ENCODE results near the gene KSR1. TPM values are rescaled to one million over a fixed set of nuclear protein-coding genes. Genes with fewer than 3 reads are reported as not detected.

The KSR1 gene
- total RNA-seq, 1 donor from 2014 or later = 90.2 TPM

- Histone ChIP-seq H3K79me2 (ENCODE audit: insufficient read depth, low read length) (no peaks in the 10 kb centered on the region), H4K20me1 (ENCODE audit: insufficient read depth, low read length) (peaks cover 10% of the 10 kb centered on the region), H3K9me3 (ENCODE audit: insufficient read depth, low read depth, low read length) (no peaks in the 10 kb centered on the region), H3K4me1 (ENCODE audit: insufficient read depth, low read length) (peaks cover 2% of the 10 kb centered on the region), H3K36me3 (ENCODE audit: insufficient read depth, low read length) (peaks cover 16% of the 10 kb centered on the region), H3K9ac (ENCODE audit: low read length) (no peak overlapping the region), H3K27ac (ENCODE audit: low read depth, low read length) (no peak overlapping the region), H3K27me3 (ENCODE audit: insufficient read depth, low read length) (no peaks in the 10 kb centered on the region), H2AFZ (ENCODE audit: low read depth, low read length) (no peak overlapping the region), H3K4me2 (ENCODE audit: low read length) (no peak overlapping the region), H3K4me3 (ENCODE audit: insufficient read depth, low read depth, low read length) (no peak overlapping the region)
- Mint-ChIP-seq H3K4me3 (ENCODE audit: unreplicated experiment) (no peak overlapping the region), H3K9me3 (ENCODE audit: unreplicated experiment) (no peaks in the 10 kb centered on the region), H3K36me3 (ENCODE audit: low read depth, unreplicated experiment) (peaks cover 52% of the 10 kb centered on the region), H3K27me3 (ENCODE audit: low read depth, unreplicated experiment) (no peaks in the 10 kb centered on the region), H3K4me1 (ENCODE audit: low read depth, unreplicated experiment) (peaks cover 18% of the 10 kb centered on the region), H3K27ac (ENCODE audit: unreplicated experiment) (peak overlapping the region; percentile 26)
- FAIRE-seq (no peak), DNase-seq (ENCODE audit: low read depth) (no peak)
- TF ChIP-seq EZH2 (IDR thresholded peaks at IDR 0.05; ENCODE audit: insufficient read depth, low read length) = no peak
- TF ChIP-seq, protein P1, sequence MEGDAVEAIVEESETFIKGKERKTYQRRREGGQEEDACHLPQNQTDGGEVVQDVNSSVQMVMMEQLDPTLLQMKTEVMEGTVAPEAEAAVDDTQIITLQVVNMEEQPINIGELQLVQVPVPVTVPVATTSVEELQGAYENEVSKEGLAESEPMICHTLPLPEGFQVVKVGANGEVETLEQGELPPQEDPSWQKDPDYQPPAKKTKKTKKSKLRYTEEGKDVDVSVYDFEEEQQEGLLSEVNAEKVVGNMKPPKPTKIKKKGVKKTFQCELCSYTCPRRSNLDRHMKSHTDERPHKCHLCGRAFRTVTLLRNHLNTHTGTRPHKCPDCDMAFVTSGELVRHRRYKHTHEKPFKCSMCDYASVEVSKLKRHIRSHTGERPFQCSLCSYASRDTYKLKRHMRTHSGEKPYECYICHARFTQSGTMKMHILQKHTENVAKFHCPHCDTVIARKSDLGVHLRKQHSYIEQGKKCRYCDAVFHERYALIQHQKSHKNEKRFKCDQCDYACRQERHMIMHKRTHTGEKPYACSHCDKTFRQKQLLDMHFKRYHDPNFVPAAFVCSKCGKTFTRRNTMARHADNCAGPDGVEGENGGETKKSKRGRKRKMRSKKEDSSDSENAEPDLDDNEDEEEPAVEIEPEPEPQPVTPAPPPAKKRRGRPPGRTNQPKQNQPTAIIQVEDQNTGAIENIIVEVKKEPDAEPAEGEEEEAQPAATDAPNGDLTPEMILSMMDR (IDR thresholded peaks at IDR 0.05; ENCODE audit: insufficient read depth, low read depth, low read length) = no peak
Measured at GRCh38 chr17:27597188-27597580, 140.9 kb downstream of the KSR1 start.

DNA sequence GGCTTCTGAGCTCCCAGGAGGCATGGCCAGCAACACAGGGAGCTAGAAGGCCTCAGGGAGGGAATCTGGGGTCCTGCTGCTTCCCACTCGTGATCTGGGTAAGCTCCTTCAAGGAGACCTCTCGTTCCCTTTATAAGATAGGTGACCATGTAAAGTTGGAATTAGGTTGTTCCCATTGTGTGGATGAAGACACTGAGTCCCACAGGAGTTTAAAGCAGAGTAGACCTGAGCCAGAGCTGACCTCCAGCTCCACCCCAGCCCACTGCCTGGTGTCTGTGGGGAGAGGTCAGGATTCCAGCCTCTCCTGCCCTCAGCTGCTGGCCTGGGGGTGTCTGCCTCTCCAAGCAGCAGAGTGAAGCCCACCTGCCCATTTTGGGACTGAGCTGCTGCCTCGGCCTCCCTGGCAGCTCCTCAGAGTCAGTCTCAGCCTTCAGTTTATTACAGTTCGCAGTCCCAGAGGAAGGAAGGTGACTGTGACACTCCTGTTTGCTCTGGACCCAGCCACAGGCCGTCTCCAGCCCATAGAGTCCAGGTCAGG is 141.6 kb downstream of the KSR1 start:
- no peak overlapping the region for H3K27ac ChIP-seq (ENCODE audit: low read depth, low read length)
- H4K20me1 ChIP-seq (ENCODE audit: insufficient read depth, low read length) = peaks cover 16% of the 10 kb centered on the region
- H3K4me1 ChIP-seq (ENCODE audit: insufficient read depth, low read length) = peaks cover 2% of the 10 kb centered on the region
- peaks cover 51% of the 10 kb centered on the region for H3K36me3 Mint-ChIP-seq (ENCODE audit: low read depth, unreplicated experiment)
- no peaks in the 10 kb centered on the region for H3K79me2 ChIP-seq (ENCODE audit: insufficient read depth, low read length)
- no peak for DNase-seq (ENCODE audit: low read depth)
- peaks cover 19% of the 10 kb centered on the region for H3K36me3 ChIP-seq (ENCODE audit: insufficient read depth, low read length)
- no peak overlapping the region for H3K9ac ChIP-seq (ENCODE audit: low read length)
- H3K4me3 Mint-ChIP-seq (ENCODE audit: unreplicated experiment) = no peak overlapping the region
- H2AFZ ChIP-seq (ENCODE audit: low read depth, low read length) = no peak overlapping the region
- no peaks in the 10 kb centered on the region for H3K9me3 Mint-ChIP-seq (ENCODE audit: unreplicated experiment)
- H3K4me2 ChIP-seq (ENCODE audit: low read length) = no peak overlapping the region
- FAIRE-seq = no peak
- H3K4me3 ChIP-seq (ENCODE audit: insufficient read depth, low read depth, low read length) = no peak overlapping the region
- H3K27me3 ChIP-seq (ENCODE audit: insufficient read depth, low read length) = no peaks in the 10 kb centered on the region
- no peak overlapping the region for H3K27ac Mint-ChIP-seq (ENCODE audit: unreplicated experiment)
- no peaks in the 10 kb centered on the region for H3K9me3 ChIP-seq (ENCODE audit: insufficient read depth, low read depth, low read length)
- TF ChIP-seq EZH2 (IDR thresholded peaks at IDR 0.05; ENCODE audit: insufficient read depth, low read length) = no peak
- TF ChIP-seq, protein P1 (IDR thresholded peaks at IDR 0.05; ENCODE audit: insufficient read depth, low read depth, low read length) = no peak
- no peaks in the 10 kb centered on the region for H3K27me3 Mint-ChIP-seq (ENCODE audit: low read depth, unreplicated experiment)
- H3K4me1 Mint-ChIP-seq (ENCODE audit: low read depth, unreplicated experiment) = peaks cover 20% of the 10 kb centered on the region

DNA sequence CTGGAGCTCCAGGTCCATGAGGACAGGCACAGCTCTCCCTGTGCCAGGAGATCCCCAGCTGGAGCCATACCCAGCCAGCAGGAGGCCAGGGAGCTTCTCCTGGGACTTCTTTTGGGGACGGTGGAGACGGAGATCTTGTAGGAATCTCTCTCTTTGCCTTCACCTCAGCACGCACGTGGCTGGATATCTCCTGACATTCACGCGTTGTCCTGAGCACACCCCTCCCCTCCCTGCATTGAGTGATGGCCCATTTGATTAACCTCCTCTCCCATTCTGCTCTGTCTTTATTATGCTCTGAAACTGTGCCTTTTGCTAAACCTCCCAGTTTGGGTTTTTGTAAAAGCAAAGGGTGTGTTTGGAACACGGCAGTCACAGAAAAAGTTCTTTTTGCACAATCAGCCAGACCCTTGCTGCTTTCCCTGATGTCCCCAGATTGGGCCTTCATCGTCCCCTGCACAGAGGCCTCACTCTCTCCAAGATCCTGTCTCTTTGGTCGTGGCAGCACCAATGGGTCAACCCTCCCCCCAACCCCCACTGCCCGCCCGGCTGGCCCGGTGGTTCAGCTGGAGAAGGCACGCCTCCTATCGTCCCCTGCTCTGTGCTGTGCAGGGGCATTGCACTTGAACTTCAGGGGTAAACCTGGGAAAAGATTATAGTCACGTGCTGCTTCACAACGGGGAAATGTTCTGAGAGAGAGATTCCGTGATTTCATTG is 142.2 kb downstream of the KSR1 start:
- DNase-seq (ENCODE audit: low read depth) (no peak), FAIRE-seq (no peak)
- peaks cover 19% of the 10 kb centered on the region for H3K36me3 ChIP-seq (ENCODE audit: insufficient read depth, low read length)
- H3K27me3 ChIP-seq (ENCODE audit: insufficient read depth, low read length) = no peaks in the 10 kb centered on the region
- no peak overlapping the region for H3K4me3 Mint-ChIP-seq (ENCODE audit: unreplicated experiment)
- no peak overlapping the region for H3K27ac ChIP-seq (ENCODE audit: low read depth, low read length)
- H2AFZ ChIP-seq (ENCODE audit: low read depth, low read length) = no peak overlapping the region
- H3K27me3 Mint-ChIP-seq (ENCODE audit: low read depth, unreplicated experiment) = no peaks in the 10 kb centered on the region
- TF ChIP-seq, protein P1 (IDR thresholded peaks at IDR 0.05; ENCODE audit: insufficient read depth, low read depth, low read length) = no peak
- H3K27ac Mint-ChIP-seq (ENCODE audit: unreplicated experiment) = no peak overlapping the region
- H4K20me1 ChIP-seq (ENCODE audit: insufficient read depth, low read length) = peaks cover 22% of the 10 kb centered on the region
- H3K4me2 ChIP-seq (ENCODE audit: low read length) = no peak overlapping the region
- H3K4me3 ChIP-seq (ENCODE audit: insufficient read depth, low read depth, low read length) = no peak overlapping the region
- H3K36me3 Mint-ChIP-seq (ENCODE audit: low read depth, unreplicated experiment) = peaks cover 50% of the 10 kb centered on the region
- H3K4me1 Mint-ChIP-seq (ENCODE audit: low read depth, unreplicated experiment) = peaks cover 20% of the 10 kb centered on the region
- no peaks in the 10 kb centered on the region for H3K9me3 ChIP-seq (ENCODE audit: insufficient read depth, low read depth, low read length)
- H3K4me1 ChIP-seq (ENCODE audit: insufficient read depth, low read length) = peaks cover 2% of the 10 kb centered on the region
- no peaks in the 10 kb centered on the region for H3K79me2 ChIP-seq (ENCODE audit: insufficient read depth, low read length)
- no peaks in the 10 kb centered on the region for H3K9me3 Mint-ChIP-seq (ENCODE audit: unreplicated experiment)
- no peak overlapping the region for H3K9ac ChIP-seq (ENCODE audit: low read length)
